Peyer's patch (tissue), 4 donors: ENCODE results near the gene KIF25.

Source experiments
- CTCF ChIP-seq, 6 experiments: fragments of 450-650 bp in 4 of 6; fragments of 200-600 bp in 2 of 6; sonication (generic) in 1 of 6; IDR thresholded peaks; one replicate each; pipeline ENCODE4 v1.5.1; 2017 to 2019; ENCODE audit warnings: antibody characterized with exemption in 6 of 6, mild to moderate bottlenecking in 3 of 6, moderate library complexity in 1 of 6
- POLR2A ChIP-seq, 2 donors: fragments of 450-650 bp; IDR thresholded peaks; one replicate each; pipeline ENCODE4 v1.5.1; 2017; ENCODE audit warnings: antibody characterized with exemption in 2 of 2, mild to moderate bottlenecking in 2 of 2, moderate library complexity in 2 of 2

- peak in 4 of 6 experiments; percentile 7 to 41 (median 14) for TF ChIP-seq CTCF (IDR thresholded peaks at IDR 0.05)
- no peak for TF ChIP-seq POLR2A (IDR thresholded peaks at IDR 0.05)
These were observed 74.1 kb downstream of the KIF25 start for GRCh38 chr6:168071620-168072019.
